Amygdala (tissue), 56 donors: Measurements from ENCODE around the gene ZKSCAN7.
"Not testable (repeated sequence)": the region's sequence is repeated elsewhere in the genome, so short reads cannot be mapped to it uniquely, and the experiment has no call there.

Experiments used
- DNase-seq, 56 donors: peaks; one replicate each; lab custom pipeline; 2025; lab: John Stamatoyannopoulos, UW

The ZKSCAN7 gene

GRCh38 chr3:44554626-44555592 lies at the start of gene ZKSCAN7:
ZKSCAN7 (plus strand) TSS chr3:44555193; CDS start chr3:44557048, 1,855 bp downstream.
- peak in 48 of 56 donors; percentile 14 to 72 (median 50) for DNase-seq

- no peak for DNase-seq
Observed at GRCh38 chr3:44506556-44506955, 48.4 kb upstream of the ZKSCAN7 start.

GRCh38 chr3:44506961-44507360 lies 48.0 kb upstream of the ZKSCAN7 start:
- DNase-seq: no peak

DNA sequence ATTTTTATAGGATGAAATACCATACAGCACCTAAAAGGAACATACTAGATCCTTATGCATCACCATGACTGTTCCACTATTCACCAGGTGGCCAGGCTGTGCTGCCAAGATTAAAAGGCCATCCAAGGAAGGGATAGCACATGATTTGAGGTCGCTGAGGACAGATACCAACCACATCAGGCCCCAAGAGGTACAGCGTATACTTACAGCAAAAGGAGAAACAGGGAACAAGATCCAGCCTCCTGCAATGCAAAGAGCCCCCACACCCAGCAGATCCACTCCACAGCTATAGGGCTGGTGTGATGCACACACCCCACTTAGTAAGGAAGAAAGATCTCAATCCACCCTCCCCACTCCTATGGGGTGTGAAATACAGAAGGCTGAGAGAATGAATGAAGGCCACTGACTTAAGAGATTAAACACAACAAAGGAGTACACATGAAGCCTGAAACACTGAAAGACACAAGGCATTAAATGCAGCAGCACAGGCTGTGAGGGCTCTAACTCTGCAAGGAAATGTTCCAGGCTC lies 45.5 kb upstream of the ZKSCAN7 start:
- DNase-seq: no peak

GRCh38 chr3:44510000-44510368 lies 45.0 kb upstream of the ZKSCAN7 start:
- peak in 1 of 56 donors; percentile 63 for DNase-seq

- peak in 1 of 56 donors; percentile 30 for DNase-seq
Observed at GRCh38 chr3:44511238-44511566, 43.8 kb upstream of the ZKSCAN7 start.

DNA sequence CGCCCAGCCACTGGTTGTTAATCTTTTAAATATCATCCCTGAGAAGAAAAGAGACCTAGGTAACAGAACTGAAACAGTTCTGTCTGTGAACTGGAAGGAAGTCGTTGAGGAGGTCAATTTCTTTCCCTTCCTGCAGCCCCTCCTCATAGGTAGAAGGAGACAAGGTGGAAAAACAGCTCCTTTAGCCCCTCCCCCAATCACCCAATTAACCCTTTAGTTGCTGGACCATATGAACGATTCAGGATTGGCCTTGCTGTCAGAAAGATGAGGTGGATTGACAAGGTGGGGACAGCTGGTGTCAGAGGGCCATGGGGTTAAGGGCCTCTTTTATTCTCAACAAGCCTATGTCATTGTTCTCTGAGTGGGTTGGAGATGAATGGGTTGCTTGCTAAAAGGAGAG lies 41.5 kb upstream of the ZKSCAN7 start:
- DNase-seq: no peak

GRCh38 chr3:44516230-44516629 lies 38.8 kb upstream of the ZKSCAN7 start:
- no peak for DNase-seq

GRCh38 chr3:44518782-44519156 lies 36.2 kb upstream of the ZKSCAN7 start:
- no peak for DNase-seq

- DNase-seq: no peak
Observed at GRCh38 chr3:44521721-44522120, 33.3 kb upstream of the ZKSCAN7 start.

DNA sequence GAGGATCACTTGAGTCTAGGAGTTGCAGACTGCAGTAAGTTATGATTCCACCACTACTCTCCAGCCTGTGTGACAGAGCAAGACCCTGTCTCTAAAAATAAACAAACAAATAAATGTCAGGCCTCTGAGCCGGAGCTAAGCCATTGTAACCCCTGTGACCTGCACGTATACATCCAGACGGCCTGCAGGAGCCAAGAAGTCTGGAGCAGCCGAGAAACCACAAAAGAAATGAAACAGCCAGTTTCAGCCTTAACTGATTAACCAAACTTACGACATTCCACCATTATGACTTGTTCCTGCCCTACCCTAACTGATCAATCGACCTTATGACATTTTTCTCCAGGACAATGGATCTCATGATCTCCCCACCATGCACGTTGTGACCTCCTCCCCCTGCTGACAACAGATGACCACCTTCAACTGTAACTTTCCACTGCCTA lies 32.5 kb upstream of the ZKSCAN7 start:
- no peak for DNase-seq

- DNase-seq: no peak
Observed at GRCh38 chr3:44525060-44525459, 29.9 kb upstream of the ZKSCAN7 start.

DNA sequence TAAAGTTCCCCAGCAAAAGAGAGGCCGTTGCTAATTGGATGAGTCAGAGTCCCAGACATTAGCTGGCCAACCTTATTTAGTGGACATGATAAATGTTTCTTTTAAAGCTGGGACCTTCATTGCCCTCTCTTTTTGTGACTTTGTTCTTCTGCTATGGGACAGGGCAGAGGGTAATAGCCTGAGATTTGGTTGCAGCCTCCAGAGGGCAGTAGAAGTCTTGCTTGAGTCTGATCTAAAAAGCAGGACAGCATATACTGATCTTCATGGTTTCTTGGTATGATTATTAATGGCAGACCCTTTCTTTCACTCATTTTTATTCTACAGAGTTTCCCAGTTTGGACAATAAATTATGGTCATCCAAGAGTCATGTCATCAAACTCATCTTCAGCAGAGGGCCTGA lies 25.1 kb upstream of the ZKSCAN7 start:
- DNase-seq: no peak

- no peak for DNase-seq
Observed at GRCh38 chr3:44530911-44531310, 24.1 kb upstream of the ZKSCAN7 start.

DNA sequence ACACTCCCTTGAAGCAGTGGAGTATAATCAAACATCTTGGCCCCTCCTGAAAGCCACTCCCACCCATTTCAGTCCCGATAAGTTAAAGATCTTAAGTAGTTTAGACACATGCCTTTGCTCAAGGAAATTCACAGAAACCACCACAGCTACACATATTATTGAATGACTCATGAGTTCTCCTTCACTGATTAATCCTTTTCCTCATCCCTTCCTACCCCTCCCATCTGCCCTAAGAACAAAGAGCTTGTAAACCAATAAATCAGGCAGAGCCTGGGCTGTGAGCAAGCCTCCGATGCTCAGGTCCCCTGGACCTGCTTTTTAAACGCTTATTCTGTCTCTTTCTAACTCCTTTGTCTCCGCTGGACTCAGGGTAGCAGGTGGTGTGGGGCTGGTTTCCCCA lies 20.3 kb upstream of the ZKSCAN7 start:
- DNase-seq: not testable (repeated sequence)

GRCh38 chr3:44535364-44535763 lies 19.6 kb upstream of the ZKSCAN7 start:
- DNase-seq: no peak

DNA sequence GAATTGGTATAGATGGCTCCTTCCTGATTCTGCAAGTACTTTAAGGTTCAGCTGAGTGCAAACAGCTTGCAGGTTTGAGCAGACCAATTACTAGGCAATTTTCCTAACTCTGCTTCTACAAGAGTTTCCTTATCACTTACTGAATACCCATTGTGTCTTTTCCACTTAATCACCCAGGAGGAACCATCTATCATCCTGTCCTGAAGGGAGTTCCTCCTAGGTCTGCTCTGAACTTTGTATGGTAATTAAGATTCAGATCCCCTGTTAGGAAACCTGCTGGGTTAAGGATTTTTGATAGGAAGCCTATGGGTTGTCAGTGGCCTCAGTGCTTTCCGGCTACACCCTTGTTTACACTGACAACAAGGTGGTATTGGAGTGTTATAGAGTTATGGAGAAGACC lies 10.2 kb upstream of the ZKSCAN7 start:
- not testable (repeated sequence) for DNase-seq

DNA sequence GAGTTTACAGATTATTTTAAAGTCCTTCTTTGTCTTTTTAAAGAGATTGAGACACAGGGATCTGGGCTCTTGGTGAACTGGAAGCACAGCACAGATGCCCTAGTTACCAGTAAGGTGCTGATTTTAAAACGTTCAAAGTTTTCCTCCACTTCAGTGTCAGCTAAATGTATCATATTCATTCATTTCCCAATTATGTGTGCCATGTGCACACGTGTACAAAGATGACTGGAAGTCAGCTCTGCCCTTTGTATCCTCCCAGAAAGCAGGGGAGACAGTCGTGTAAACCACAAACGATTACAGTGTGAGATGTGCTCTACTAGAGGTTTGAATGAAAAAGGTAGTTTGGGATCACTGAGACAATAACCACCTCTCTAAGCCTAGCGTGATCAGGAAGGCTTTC lies 730 bp downstream of the ZKSCAN7 start:
- no peak for DNase-seq

DNA sequence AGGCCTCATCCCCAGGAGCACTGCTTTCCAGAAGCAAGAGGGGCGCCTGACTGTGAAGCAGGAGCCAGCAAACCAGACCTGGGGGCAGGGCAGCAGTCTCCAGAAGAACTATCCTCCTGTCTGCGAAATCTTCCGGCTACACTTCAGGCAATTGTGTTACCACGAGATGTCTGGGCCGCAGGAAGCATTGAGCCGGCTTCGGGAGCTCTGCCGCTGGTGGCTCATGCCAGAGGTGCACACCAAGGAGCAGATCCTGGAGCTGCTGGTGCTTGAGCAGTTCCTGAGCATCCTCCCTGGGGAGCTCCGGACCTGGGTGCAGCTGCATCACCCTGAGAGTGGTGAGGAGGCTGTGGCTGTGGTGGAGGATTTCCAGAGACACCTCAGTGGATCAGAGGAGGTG lies 2.1 kb downstream of the ZKSCAN7 start:
- no peak for DNase-seq

DNA sequence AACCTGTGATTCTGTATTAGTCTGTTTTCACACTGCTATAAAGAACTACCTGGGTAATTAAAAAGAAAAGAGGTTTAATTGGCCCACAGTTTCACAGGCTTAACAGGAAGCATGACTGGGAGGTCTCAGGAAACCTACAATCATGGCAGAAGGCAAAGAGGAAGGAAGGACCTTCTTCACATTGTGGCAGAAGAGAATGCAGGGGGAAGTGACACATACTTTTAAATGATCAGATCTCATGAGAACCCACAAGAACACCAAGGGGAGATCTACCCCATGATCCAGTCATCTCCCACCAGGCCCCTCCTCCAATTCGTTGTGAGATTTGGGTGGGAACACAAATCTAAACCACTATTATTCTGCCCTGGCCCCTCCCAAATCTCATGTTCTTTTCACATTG lies 6.1 kb downstream of the ZKSCAN7 start:
- DNase-seq: no peak

DNA sequence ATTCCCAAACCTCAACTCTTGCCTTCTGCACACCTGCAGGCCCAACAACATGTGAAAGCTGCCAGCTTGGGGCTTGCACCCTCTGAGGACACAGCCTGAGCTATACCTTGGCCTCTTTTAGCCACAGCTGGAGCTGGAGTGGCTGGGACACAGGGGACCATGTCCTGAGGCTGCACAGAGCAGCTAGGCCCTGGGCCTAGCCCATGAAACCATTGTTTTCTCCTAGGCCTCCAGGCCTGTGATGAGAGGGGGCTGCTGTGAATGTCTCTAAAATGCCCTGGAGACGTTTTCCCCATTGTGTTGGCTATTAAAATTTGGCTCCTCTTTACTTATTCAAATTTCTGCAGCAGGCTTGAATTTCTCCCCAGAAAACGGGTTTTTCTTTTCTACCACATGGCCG lies 7.2 kb downstream of the ZKSCAN7 start:
- no peak for DNase-seq

DNA sequence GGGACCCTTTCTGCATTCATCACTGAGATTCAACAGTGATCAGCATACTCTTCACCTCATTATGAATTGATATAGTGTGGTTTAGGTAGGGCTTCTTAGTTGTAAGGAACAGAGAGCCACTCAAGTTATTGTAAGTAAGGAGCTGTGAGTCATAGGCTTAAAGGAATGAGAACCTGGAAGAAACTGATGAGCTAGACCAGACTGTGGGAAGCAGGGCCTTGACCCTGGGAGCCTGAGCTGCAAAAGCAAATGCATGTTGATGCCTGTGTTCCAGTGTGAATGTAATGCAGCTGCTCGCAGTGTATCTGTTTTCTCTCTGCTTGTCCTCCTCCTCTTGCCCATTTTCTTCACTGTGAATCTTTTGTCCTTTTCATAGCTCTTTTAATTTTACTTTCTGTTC lies 13.6 kb downstream of the ZKSCAN7 start:
- DNase-seq: no peak
